T-helper 1 cell treated with Interleukin-12 subunit alpha and Interleukin-12 subunit beta and Interleukin-4 antibody, amounts not matched to agents 30 μg/mL and 1 μg/mL, for 36 hours (primary cell): ENCODE measurements around the gene HMBS.

Source experiments
- H3K27ac Mint-ChIP-seq: one replicate; pipeline ENCODE4 v1.8.0; 2021; ENCODE audit warnings: mild to moderate bottlenecking, mixed read lengths
- H3K27me3 Mint-ChIP-seq: one replicate; pipeline ENCODE4 v1.8.0; 2021; ENCODE audit warnings: low read depth, mixed read lengths
- H3K36me3 Mint-ChIP-seq: one replicate; pipeline ENCODE4 v1.8.0; 2021; ENCODE audit warnings: low read depth, mixed read lengths
- H3K4me1 Mint-ChIP-seq: one replicate; pipeline ENCODE4 v1.8.0; 2021; ENCODE audit warnings: low read depth, mixed read lengths
- H3K4me3 Mint-ChIP-seq: one replicate; pipeline ENCODE4 v1.8.0; 2021; ENCODE audit warnings: mild to moderate bottlenecking, moderate library complexity, mixed read lengths
- H3K9me3 Mint-ChIP-seq: one replicate; pipeline ENCODE4 v1.8.0; 2021; ENCODE audit warnings: mixed read lengths

HMBS gene

DNA sequence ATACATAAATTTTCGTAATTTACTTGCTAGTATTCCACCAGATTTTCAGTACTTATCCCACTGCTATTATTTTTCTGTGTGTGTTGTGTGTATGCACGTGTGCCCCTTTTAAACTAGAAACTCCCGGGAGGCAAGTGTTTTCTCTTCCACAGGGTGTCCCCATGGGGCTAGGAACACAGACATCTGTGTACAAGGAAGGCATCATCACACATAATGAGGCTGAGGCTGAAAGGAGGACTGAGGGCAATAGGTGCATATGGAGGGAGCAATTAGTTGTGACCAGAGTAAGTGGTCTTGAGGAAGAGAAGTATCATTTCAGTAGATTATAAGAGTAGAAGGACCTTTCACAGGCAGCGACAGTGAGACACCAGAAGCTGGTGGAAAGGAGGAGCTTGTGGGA lies 19.1 kb downstream of the HMBS start:
- Mint-ChIP-seq H3K4me1 (peaks cover 32% of the 10 kb centered on the region), H3K27me3 (no peaks in the 10 kb centered on the region), H3K36me3 (peaks cover 8% of the 10 kb centered on the region), H3K4me3 (peak overlapping the region; percentile 8), H3K27ac (peak overlapping the region; percentile 53), H3K9me3 (no peaks in the 10 kb centered on the region)

- H3K36me3 Mint-ChIP-seq, result peaks cover 22% of the 10 kb centered on the region
- peak within 1 kb of the TSS; percentile 91 for H3K4me3 Mint-ChIP-seq
- peak within 1 kb of the TSS; percentile 91 for H3K27ac Mint-ChIP-seq
- no peaks in the 10 kb centered on the region for H3K27me3 Mint-ChIP-seq
- H3K9me3 Mint-ChIP-seq, result no peaks in the 10 kb centered on the region
- peaks cover 34% of the 10 kb centered on the region for H3K4me1 Mint-ChIP-seq
Measured at GRCh38 chr11:119106564-119107537, 22.2 kb downstream of the HMBS start, which contains the start of gene C2CD2L. Gene C2CD2L, plus strand, starts transcription at chr11:119107344. Its CDS starts 398 bp downstream, at chr11:119107742.

DNA sequence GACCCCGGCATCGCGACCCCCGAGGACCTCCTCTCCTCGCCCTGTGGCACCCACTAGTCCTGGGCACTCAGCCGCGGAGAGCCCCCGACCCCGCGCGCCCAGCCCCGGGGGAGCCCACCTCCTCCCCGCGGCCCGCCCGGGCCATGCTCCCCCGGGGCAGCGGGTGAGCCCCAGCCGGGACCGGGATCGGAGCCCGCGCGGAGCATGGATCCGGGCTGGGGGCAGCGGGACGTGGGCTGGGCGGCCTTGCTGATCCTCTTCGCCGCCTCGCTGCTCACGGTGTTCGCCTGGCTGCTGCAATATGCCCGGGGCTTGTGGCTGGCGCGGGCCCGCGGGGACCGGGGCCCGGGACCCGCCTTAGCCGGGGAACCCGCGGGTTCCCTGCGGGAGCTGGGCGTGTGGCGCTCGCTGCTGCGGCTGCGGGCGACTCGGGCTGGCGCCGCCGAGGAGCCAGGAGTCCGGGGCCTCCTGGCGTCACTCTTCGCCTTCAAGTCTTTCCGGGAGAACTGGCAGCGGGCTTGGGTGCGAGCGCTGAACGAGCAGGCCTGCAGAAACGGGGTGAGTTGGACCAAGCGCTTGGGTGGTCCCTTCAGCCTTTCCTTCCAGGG lies 23.0 kb downstream of the HMBS start:
- peaks cover 23% of the 10 kb centered on the region for H3K36me3 Mint-ChIP-seq
- peak overlapping the region; percentile 91 for H3K4me3 Mint-ChIP-seq
- peak overlapping the region; percentile 72 for H3K27ac Mint-ChIP-seq
- peaks cover 34% of the 10 kb centered on the region for H3K4me1 Mint-ChIP-seq
- H3K27me3 Mint-ChIP-seq, result no peaks in the 10 kb centered on the region
- H3K9me3 Mint-ChIP-seq, result no peaks in the 10 kb centered on the region

- H3K4me1 Mint-ChIP-seq, result peaks cover 34% of the 10 kb centered on the region
- H3K27ac Mint-ChIP-seq, result peak overlapping the region; percentile 72
- no peaks in the 10 kb centered on the region for H3K27me3 Mint-ChIP-seq
- no peaks in the 10 kb centered on the region for H3K9me3 Mint-ChIP-seq
- peaks cover 27% of the 10 kb centered on the region for H3K36me3 Mint-ChIP-seq
- H3K4me3 Mint-ChIP-seq, result peak overlapping the region; percentile 91
Measured at GRCh38 chr11:119108146-119108856, 23.6 kb downstream of the HMBS start.

DNA sequence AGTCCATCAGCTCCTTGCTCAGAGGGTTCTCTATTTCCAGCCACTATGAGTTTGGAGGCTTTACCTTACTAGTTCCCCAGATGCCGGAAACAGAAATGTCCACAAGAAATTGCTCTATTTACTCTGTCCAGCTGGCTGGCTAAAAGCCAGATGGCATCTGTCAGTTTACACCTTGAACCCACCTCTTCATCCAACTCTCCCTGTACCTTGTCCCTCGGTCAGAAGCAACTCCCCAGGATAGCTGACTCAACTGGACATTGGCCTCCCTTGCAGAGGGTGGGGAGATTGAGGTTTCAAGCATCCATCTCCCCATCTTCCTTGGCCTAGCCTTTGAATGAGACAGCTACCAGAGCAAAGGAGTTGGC lies 24.2 kb downstream of the HMBS start:
- Mint-ChIP-seq H3K9me3 (no peaks in the 10 kb centered on the region), H3K27me3 (no peaks in the 10 kb centered on the region), H3K4me1 (peaks cover 32% of the 10 kb centered on the region), H3K4me3 (peak overlapping the region; percentile 91), H3K36me3 (peaks cover 31% of the 10 kb centered on the region), H3K27ac (peak overlapping the region; percentile 72)

DNA sequence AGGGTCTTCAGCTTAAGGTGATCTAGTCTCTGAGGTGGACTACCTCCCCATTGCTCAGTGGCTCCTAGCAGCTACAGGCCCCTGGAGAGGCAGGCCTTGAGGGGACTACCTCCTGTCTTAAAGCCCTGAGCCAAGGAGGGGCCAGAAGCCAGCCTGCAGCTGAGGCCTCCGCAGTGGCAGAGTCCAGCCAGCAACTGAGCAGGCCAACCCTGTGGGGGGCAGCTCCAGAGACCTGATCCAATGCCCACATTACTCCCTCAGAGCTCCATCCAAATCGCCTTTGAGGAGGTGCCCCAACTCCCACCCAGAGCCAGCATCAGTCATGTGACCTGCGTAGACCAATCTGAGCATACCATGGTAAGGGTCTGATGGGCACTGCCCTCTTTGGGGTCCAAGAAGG lies 25.2 kb downstream of the HMBS start:
- H3K27me3 Mint-ChIP-seq, result no peaks in the 10 kb centered on the region
- H3K4me3 Mint-ChIP-seq, result peak overlapping the region; percentile 91
- peaks cover 36% of the 10 kb centered on the region for H3K36me3 Mint-ChIP-seq
- H3K9me3 Mint-ChIP-seq, result no peaks in the 10 kb centered on the region
- peaks cover 33% of the 10 kb centered on the region for H3K4me1 Mint-ChIP-seq
- H3K27ac Mint-ChIP-seq, result no peak overlapping the region

DNA sequence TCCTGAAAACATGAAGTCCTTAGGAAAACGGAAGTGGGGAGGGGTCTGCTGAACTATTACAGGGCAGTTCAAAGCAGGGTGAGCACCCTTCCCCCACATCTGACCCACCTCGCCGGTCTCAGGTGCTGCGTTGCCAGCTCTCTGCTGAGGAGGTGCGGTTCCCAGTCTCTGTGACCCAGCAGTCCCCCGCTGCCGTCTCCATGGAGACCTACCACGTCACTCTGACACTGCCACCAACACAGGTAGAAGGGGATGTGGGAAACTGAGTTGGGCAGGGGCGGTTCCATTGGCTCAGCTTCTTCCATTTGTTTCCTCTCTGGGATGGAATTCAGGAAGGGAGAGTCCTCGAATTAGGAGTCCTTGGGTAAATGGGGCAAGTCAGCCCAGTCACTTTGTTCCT lies 25.8 kb downstream of the HMBS start:
- Mint-ChIP-seq H3K27me3 (no peaks in the 10 kb centered on the region), H3K36me3 (peaks cover 40% of the 10 kb centered on the region), H3K4me1 (peaks cover 37% of the 10 kb centered on the region), H3K27ac (no peak overlapping the region), H3K4me3 (no peak overlapping the region), H3K9me3 (no peaks in the 10 kb centered on the region)

DNA sequence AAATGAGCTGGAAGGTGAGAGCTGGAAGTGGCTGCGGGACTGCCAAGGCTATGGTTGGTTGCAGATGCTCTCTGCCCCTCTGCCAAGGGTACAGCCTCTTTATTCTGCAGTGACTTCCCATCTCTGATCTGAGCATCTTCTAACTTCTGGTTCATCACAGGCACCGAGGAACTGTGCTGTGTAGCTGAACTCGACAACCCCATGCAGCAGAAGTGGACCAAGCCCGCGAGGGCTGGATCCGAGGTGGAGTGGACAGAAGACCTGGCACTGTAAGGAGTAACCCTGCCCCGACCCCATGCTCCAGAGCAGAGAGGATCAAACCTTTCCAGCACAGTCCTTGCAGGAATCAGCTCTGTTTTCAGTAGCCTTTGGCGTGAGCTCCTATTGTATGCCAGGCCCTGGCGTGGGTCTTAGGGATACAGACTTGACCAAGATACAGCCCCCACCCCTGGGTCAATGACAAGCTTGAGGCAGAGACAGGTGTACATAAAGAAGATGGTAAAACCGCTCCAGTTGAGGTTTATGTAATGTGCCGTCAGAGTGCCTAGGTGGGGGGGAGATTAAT lies 26.8 kb downstream of the HMBS start:
- Mint-ChIP-seq H3K36me3 (peaks cover 46% of the 10 kb centered on the region), H3K27ac (no peak overlapping the region), H3K9me3 (no peaks in the 10 kb centered on the region), H3K4me3 (no peak overlapping the region), H3K4me1 (peaks cover 36% of the 10 kb centered on the region), H3K27me3 (no peaks in the 10 kb centered on the region)

- Mint-ChIP-seq H3K36me3 (peaks cover 52% of the 10 kb centered on the region), H3K4me1 (peaks cover 31% of the 10 kb centered on the region), H3K4me3 (no peak overlapping the region), H3K27ac (no peak overlapping the region), H3K27me3 (no peaks in the 10 kb centered on the region), H3K9me3 (no peaks in the 10 kb centered on the region)
Measured at GRCh38 chr11:119112314-119113020, 27.8 kb downstream of the HMBS start.

DNA sequence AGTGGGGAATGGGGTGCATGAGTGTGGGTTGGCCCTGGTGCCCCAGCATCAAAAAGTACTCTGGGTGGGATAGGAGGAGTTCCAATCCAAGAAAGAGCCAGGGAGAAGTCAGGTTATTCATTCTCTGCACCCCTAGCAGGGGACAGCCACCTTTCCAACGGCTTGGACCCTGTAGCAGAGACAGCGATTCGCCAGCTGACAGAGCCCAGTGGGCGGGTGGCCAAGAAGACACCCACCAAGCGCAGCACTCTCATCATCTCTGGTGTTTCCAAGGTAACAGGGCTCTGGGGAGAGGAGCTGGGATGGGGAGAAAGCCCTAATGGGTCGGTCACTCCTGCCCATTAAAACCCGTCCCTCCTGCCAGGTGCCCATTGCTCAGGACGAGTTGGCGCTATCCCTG lies 29.0 kb downstream of the HMBS start:
- Mint-ChIP-seq H3K4me3 (no peak overlapping the region), H3K27me3 (no peaks in the 10 kb centered on the region), H3K4me1 (peaks cover 29% of the 10 kb centered on the region), H3K27ac (no peak overlapping the region), H3K9me3 (no peaks in the 10 kb centered on the region), H3K36me3 (peaks cover 55% of the 10 kb centered on the region)

- no peak overlapping the region for H3K4me3 Mint-ChIP-seq
- no peaks in the 10 kb centered on the region for H3K9me3 Mint-ChIP-seq
- peaks cover 53% of the 10 kb centered on the region for H3K36me3 Mint-ChIP-seq
- H3K4me1 Mint-ChIP-seq, result peaks cover 22% of the 10 kb centered on the region
- H3K27me3 Mint-ChIP-seq, result no peaks in the 10 kb centered on the region
- peak overlapping the region; percentile 59 for H3K27ac Mint-ChIP-seq
Measured at GRCh38 chr11:119114351-119114750, 29.7 kb downstream of the HMBS start.

- Mint-ChIP-seq H3K4me1 (peaks cover 22% of the 10 kb centered on the region), H3K27ac (peak overlapping the region; percentile 94), H3K9me3 (no peaks in the 10 kb centered on the region), H3K4me3 (peak overlapping the region; percentile 78), H3K36me3 (peaks cover 47% of the 10 kb centered on the region), H3K27me3 (no peaks in the 10 kb centered on the region)
Measured at GRCh38 chr11:119115484-119116234, 31.0 kb downstream of the HMBS start.

- H3K27ac Mint-ChIP-seq, result peak overlapping the region; percentile 94
- peak overlapping the region; percentile 78 for H3K4me3 Mint-ChIP-seq
- no peaks in the 10 kb centered on the region for H3K27me3 Mint-ChIP-seq
- no peaks in the 10 kb centered on the region for H3K9me3 Mint-ChIP-seq
- peaks cover 42% of the 10 kb centered on the region for H3K36me3 Mint-ChIP-seq
- peaks cover 23% of the 10 kb centered on the region for H3K4me1 Mint-ChIP-seq
Measured at GRCh38 chr11:119116235-119116594, 31.5 kb downstream of the HMBS start.
